Dendritic cell treated with granulocyte-macrophage colony-stimulating factor and Interleukin-4, amounts not matched to agents 40 ng/mL and 50 ng/mL, for 4 days (primary cell): ENCODE data around the gene RNF26.

ENCODE experiments used
- H3K27ac Mint-ChIP-seq: one replicate; pipeline ENCODE4 v1.8.0; 2022; ENCODE audit warnings: mild to moderate bottlenecking, mixed read lengths
- H3K27me3 Mint-ChIP-seq: one replicate; pipeline ENCODE4 v1.8.0; 2022; ENCODE audit warnings: mild to moderate bottlenecking, mixed read lengths
- H3K36me3 Mint-ChIP-seq: one replicate; pipeline ENCODE4 v1.8.0; 2022; ENCODE audit warnings: low read depth, mixed read lengths
- H3K4me1 Mint-ChIP-seq: one replicate; pipeline ENCODE4 v1.8.0; 2022; ENCODE audit warnings: low read depth, mixed read lengths
- H3K4me3 Mint-ChIP-seq: one replicate; pipeline ENCODE4 v1.8.0; 2022; ENCODE audit warnings: mild to moderate bottlenecking, moderate library complexity, mixed read lengths
- H3K9me3 Mint-ChIP-seq: one replicate; pipeline ENCODE4 v1.8.0; 2022; ENCODE audit warnings: mixed read lengths
- intact Hi-C: fragments of 100-400 bp; cut with micrococcal nuclease; formaldehyde crosslinking; loops from one replicate; pipeline ENCODE4 v1.15.0; 2022

The RNF26 gene

DNA sequence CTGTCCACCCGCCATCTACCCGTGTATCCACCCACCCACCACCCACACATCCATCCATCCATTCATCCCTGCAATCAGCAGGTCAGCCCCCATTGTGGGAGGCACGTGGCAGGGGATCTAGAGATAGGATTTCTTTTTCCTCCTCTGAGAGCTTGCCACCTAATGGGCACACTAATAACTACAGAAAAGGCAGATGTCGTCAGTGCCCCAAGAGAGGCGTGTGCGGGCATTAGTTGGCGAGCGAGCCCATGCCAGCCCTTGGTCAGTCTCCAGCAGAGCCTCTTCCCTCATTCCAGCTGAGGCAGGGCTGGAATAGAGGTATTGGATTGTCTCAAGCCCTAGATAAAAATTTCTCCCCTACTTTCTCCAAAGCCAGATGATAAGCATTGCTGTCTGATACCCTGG is 37.5 kb downstream of the RNF26 start:
- H3K27ac Mint-ChIP-seq = no peak overlapping the region
- H3K4me3 Mint-ChIP-seq = no peak overlapping the region
- no peaks in the 10 kb centered on the region for H3K9me3 Mint-ChIP-seq
- H3K27me3 Mint-ChIP-seq = peaks cover 36% of the 10 kb centered on the region
- no peaks in the 10 kb centered on the region for H3K36me3 Mint-ChIP-seq
- intact Hi-C loops = no loop called here
- H3K4me1 Mint-ChIP-seq = peaks cover 6% of the 10 kb centered on the region

DNA sequence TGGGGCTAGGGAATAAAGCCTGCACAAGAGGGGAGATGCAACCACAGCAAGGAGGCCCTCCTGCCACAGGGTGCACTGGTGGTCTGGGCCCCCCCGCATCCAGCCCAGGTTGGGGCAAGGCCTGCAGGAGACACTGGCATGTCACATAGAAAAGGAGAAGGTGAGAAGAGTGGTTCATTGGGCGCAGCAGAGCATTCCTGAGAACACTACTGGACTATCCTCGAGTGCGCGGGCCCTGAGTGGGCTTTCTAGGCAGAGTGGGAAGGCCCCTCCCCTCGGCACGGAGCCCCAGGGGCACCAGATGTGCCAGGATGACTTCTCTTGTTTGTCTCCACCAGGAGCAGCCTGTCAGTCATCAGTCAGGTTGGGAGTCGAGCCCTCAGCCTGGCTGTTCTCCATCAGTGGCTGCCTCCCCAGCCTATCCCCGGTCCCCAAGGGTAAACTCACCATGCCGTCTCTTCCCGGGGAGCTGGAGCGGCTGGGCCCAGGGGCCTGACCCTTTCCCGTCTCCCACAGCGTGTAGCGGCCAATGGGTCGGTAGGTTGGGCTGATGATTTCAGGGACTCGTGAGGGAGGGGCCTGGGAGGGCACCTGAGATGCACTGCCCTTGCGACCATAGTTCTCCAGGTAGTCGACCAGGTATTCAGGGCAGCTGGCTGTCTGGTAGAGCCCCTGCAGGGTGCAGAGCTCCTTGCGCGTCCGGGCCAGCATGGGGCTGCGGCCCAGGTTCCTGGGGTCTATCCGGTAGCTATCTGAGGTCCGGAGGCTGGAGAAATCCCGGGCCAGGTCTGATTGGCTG is 38.1 kb downstream of the RNF26 start:
- Mint-ChIP-seq H3K9me3 (no peaks in the 10 kb centered on the region), H3K27ac (no peak overlapping the region), H3K4me3 (no peak overlapping the region), H3K36me3 (no peaks in the 10 kb centered on the region), H3K27me3 (peaks cover 32% of the 10 kb centered on the region), H3K4me1 (peaks cover 6% of the 10 kb centered on the region)
- intact Hi-C loops = no loop called here

DNA sequence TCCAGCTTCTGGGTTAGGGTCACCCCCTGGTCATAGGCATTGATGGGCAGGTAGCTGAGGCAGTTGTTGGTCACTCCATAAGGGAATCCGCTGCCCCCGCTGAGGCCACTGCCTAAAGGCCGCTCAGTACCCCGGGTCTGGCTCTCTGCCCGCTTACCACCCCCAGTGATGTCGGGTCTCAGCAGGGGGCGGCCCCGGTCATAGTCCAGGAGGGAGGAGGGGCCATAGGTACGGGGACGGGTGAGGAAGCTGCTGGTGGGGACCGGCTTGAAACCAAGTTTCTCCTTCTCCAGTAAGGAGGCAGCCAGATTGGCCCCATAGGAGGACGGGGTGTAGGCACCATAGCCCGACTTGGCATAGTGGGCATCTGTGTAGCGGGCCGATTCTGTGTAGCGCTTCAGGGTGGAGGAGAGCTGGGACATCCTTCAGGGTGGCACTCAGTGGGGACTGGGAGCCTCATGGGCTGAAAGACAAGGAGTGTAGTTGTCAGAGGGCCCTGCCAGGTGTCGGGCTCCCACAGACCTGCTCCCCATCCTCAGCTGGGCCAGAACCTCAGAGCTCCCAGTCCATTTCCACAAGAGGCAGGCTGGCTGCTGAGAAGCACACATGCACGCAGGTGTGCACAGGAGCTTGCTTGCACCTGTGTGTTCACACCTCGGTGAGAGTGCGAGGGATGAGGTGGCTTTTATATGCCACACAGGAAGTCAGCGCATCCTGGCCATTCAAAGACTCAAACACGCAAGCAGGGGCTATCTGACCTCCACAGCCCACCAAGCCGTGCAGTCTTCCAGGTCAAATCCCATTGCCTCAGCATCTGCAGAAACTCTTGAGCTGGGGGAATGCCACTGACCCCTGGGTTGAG is 39.0 kb downstream of the RNF26 start:
- H3K36me3 Mint-ChIP-seq = no peaks in the 10 kb centered on the region
- intact Hi-C loops = no loop called here
- H3K4me3 Mint-ChIP-seq = no peak overlapping the region
- H3K9me3 Mint-ChIP-seq = no peaks in the 10 kb centered on the region
- no peak overlapping the region for H3K27ac Mint-ChIP-seq
- H3K4me1 Mint-ChIP-seq = no peaks in the 10 kb centered on the region
- peaks cover 26% of the 10 kb centered on the region for H3K27me3 Mint-ChIP-seq

DNA sequence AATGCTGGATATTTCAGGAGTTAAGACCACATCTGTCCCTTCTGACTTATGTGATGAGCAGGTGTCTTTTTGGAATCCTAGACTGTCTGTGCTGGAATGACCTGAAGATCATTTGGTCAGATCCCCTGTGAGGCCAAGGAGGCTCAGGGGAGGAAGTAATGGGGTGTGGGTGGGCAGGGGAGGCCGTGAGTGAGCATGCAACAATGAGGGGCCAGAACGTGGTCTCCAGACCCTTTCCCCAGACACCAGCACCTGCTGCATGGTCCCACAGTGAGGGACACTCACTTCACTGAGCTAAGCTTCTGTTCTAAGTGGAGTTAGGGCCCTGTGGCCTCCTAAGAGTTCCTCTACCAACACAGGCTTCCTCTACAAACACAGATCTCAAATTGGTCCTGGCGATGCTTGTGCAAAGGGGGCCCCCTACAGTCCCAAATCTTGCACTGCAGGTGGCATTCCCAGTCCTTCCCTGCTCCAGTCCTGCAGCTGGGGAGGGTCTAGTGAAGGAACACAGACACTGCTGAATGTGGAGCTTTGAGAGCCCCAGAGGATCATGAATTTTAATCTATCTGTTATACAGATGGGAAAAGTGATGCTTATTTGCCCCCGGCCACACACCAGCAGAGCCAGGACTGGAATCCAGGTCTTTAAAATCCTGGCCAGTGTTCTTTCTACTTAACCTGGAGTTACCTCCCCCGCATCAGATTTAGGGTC is 39.7 kb downstream of the RNF26 start:
- no peaks in the 10 kb centered on the region for H3K36me3 Mint-ChIP-seq
- no peak overlapping the region for H3K27ac Mint-ChIP-seq
- H3K27me3 Mint-ChIP-seq = peaks cover 23% of the 10 kb centered on the region
- intact Hi-C loops = loop anchor here (1.0 kb wide), 1 partner anchor 18 kb away; no protein-coding TSS in a partner anchor
- no peaks in the 10 kb centered on the region for H3K9me3 Mint-ChIP-seq
- no peaks in the 10 kb centered on the region for H3K4me1 Mint-ChIP-seq
- H3K4me3 Mint-ChIP-seq = no peak overlapping the region

DNA sequence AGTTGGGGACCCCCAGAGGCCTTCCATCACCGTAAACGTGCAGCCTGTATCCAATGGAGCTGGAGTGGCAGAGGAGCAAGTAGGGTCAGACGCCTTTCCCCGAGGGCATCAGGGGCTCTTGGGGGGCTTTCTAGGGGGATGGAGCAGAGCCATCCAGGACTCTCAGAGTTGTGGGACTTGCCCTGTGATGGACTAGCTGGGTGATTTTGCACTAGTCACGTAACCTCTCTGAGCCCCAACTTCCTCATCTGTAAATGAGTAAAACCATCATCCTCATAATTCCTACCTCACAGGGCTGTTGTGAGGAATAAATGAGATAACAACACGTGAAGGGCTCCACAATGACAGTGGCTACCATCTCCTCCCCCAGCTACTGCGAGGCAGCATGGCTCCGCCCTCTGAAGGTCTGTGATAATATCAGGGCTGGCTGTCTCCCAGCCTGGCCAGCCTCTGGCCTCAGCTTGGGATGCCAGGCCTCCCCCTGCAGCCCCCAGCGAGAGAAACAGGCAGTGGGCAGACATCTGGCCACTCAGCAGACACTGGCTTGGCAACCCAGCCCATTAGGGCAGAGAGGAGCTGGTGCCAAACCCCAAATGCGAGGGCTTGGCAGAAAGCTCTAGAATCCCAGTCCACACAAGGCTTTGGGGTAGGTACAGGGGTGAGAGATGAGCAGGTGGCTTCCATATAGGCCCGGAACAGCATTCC is 40.5 kb downstream of the RNF26 start:
- Mint-ChIP-seq H3K27ac (no peak overlapping the region), H3K27me3 (peaks cover 21% of the 10 kb centered on the region), H3K4me3 (no peak overlapping the region), H3K9me3 (no peaks in the 10 kb centered on the region), H3K36me3 (no peaks in the 10 kb centered on the region), H3K4me1 (no peaks in the 10 kb centered on the region)
- intact Hi-C loops = loop anchor here (1.0 kb wide), 1 partner anchor 18 kb away; no protein-coding TSS in a partner anchor

DNA sequence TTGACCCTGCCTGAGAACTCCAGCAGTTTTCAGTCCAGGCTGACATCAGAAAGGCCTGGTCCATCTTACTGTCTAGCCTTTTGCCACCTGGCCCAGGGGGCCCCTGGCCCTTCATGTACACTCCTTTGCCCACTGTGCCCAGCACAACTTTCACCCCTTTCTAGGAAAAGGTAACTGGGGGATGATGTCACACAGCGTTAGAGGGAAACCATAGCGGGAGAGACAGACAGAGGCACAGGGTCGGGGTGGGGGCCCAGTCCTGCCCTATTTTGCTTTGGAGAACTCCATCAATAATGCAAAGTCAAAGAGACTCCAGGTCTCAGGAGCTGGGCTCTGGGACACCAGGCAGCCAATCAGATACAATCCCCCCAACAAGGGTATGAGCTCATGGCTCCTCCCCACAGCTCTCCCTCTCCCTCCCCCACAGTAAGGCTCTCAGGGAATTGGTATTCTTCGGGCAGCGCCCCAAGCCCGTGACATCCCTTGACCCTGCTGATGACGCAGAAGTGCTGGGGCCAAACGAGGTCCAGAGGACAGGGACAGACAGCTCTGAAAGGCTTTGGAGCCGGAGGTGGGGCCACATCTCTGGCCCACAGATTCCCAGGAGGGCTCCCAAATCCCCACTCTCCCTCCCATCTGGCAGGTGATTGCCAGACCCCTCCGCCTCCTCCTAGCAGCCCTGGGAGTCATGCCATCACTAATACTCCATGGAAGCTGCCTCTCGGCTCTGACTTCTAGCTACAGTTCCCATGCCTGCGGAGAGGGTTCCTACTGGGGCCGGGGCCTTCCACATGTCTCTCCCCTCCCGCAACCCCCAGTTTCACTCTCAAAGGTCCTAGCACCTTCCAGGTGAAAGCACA is 41.2 kb downstream of the RNF26 start:
- intact Hi-C loops = no loop called here
- H3K4me1 Mint-ChIP-seq = no peaks in the 10 kb centered on the region
- H3K4me3 Mint-ChIP-seq = no peak overlapping the region
- no peak overlapping the region for H3K27ac Mint-ChIP-seq
- no peaks in the 10 kb centered on the region for H3K9me3 Mint-ChIP-seq
- peaks cover 17% of the 10 kb centered on the region for H3K27me3 Mint-ChIP-seq
- H3K36me3 Mint-ChIP-seq = no peaks in the 10 kb centered on the region

DNA sequence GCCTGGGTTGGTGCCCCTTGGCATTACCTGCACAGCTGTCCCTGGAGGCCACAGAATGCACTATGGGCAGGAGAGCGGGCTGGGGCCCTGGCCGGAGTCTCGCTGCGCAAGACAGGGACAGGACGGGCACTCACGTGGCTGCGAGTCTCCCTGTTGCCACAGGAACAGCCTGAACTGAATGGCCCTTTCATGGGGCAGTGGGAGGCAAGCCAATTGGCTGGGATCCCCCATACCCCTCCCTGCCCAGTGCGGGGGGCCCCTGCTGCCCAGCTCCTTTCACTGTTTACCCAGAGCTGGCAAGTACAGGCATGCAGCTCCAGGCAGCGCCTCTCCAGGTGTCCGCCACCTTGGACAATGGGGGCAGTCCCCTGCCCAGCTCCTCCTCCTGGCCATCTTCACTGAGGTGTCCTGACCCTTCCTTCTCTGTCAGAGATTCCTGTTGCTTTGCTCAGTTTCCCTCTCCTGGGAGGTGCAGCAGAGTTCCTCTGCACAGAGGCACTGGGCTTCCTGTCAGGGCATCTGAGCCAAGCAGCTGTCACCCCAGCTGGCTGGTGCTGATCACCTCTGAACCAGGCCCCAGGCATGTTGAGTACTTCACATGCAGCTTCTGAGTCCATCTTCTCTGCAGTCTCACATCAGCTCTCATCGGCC is 42.0 kb downstream of the RNF26 start:
- no peaks in the 10 kb centered on the region for H3K4me1 Mint-ChIP-seq
- intact Hi-C loops = no loop called here
- H3K9me3 Mint-ChIP-seq = no peaks in the 10 kb centered on the region
- no peak overlapping the region for H3K27ac Mint-ChIP-seq
- no peak overlapping the region for H3K4me3 Mint-ChIP-seq
- H3K36me3 Mint-ChIP-seq = no peaks in the 10 kb centered on the region
- H3K27me3 Mint-ChIP-seq = peaks cover 20% of the 10 kb centered on the region

DNA sequence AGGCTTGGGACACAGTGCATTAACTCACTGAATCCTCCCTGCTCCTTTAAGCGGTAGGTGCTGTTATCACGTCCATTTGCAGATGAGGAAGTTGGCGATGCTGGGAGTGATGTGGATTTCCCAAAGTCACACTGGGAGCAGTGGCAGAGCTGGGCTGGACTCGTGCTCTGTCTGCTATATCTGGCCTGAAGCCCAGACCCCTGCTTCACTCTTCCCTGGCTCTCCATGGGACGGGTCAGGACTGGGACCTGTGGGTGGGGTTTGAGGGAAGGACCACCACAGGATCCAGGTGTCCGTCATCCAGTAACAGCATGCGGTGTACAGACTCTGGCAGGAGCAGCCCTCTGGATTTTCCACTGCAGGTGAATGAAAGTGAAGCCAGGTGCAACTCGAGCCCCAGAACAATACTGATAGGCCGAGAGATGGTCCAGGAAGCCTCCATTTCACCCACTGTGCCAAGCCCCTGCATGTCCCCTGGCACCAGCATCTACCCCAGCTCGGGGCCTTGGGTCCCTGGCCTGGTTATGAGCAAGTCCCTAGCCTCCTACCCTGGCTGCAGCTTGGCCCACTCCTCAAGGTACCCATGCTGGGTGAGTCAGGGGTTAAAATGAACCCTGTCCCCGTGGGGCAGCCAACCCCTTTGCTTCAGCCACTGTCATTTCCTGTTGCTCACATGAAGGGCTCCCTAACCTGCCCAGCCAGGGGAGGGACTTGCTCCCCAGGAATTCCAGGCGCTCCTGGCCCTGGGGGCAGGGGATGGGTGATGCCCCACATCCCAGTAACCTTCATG is 43.0 kb downstream of the RNF26 start:
- no peak overlapping the region for H3K4me3 Mint-ChIP-seq
- intact Hi-C loops = no loop called here
- peaks cover 23% of the 10 kb centered on the region for H3K27me3 Mint-ChIP-seq
- H3K9me3 Mint-ChIP-seq = no peaks in the 10 kb centered on the region
- no peaks in the 10 kb centered on the region for H3K36me3 Mint-ChIP-seq
- no peak overlapping the region for H3K27ac Mint-ChIP-seq
- no peaks in the 10 kb centered on the region for H3K4me1 Mint-ChIP-seq

DNA sequence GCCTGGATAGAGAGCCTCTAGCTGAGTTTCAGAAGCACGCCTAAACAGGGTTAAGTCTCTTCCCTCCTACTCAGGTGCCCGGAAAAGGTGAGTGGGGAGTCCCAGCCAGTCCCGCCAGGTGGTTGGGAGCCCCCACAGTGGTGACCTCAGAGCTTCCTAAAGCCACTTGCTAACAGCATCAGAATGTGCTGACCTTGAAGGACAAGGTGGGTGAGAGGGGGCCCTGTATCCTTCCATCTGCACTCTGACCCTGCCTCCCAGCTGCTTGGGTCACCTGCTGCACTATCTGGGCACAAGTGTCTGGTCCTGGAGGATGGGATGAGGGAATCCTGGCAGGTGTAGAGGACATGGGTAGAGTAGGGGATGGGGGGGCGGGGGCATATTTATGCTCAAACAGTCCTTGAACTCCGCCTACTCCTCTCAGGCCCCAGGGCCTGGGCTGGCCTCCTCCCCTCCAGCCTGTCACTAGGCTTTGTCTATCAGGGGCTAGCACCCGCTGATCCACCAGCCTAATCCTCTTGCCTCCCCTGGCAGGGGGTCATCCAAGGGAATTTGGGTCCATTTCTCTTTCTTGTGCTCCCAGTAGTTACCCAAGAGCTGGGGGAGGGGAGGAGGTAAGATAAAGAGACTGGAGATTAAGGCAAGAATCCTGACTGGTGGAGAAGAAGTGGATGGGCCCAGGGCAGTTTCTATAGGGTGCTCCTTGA is 43.8 kb downstream of the RNF26 start:
- H3K36me3 Mint-ChIP-seq = no peaks in the 10 kb centered on the region
- no peaks in the 10 kb centered on the region for H3K9me3 Mint-ChIP-seq
- no peaks in the 10 kb centered on the region for H3K4me1 Mint-ChIP-seq
- no peak overlapping the region for H3K4me3 Mint-ChIP-seq
- H3K27me3 Mint-ChIP-seq = peaks cover 23% of the 10 kb centered on the region
- intact Hi-C loops = no loop called here
- no peak overlapping the region for H3K27ac Mint-ChIP-seq

DNA sequence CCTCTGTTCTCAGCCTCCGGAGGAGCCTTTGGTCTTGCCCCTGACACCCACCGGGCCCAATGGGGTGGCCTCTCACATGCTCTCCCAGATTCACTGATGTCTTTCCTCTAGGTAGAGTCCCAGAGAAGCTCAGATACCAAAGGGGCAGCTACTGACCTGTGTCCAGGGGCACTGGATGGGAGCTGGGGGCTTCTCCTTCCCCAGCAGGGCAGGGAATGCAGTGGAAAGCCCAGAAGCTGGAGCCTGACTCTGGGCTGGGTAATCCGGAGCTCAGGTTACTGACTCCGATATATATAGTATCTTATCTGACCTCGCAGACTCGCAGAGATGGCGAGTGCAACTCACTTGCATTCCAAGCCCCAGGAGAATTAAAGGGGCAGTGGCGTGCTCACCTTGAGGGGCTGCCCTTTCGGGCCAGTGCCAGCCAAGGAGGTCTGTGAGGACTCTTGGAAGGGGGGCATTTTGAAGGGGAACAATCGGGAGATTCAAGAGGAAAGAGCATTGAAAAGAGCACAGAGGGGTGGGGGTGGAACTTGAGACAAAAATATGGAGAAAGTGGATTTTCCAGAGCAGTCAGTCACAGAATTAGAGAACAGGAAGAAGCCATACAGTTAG is 44.6 kb downstream of the RNF26 start:
- H3K27ac Mint-ChIP-seq = no peak overlapping the region
- intact Hi-C loops = no loop called here
- H3K4me1 Mint-ChIP-seq = no peaks in the 10 kb centered on the region
- H3K27me3 Mint-ChIP-seq = peaks cover 23% of the 10 kb centered on the region
- no peak overlapping the region for H3K4me3 Mint-ChIP-seq
- no peaks in the 10 kb centered on the region for H3K9me3 Mint-ChIP-seq
- H3K36me3 Mint-ChIP-seq = no peaks in the 10 kb centered on the region

DNA sequence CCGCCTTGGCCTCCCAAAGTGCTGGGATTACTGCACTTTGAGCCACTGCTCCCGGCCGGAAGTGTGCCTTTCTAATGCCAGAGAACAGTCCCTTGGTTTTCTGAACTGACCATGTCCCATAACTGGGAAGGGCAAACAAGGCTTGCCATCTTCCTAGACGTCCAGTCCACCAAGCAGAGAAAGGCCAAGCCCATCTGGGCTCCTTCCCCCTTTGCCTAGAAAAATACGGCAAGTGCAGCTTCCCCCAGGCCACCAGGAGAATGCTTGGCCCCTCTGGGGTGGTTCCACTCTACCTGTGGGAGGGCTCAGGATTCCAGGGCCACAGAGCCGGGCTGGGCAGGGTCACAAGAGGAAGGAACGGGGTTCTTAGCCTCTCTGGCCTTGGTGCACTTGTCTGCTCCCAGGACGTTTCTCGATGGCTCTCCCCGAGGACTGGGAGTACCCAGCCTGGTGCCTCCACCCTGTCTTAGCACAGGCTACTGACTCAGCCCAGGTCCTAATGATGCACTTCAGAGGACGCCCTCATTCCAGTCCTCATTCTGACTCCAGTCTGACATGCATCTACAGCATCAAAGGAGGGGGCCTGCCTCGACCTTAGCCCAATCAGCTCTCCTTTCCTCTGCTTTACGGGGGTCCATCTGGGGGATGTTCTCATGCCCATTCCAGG is 46.0 kb downstream of the RNF26 start:
- H3K27me3 Mint-ChIP-seq = peaks cover 23% of the 10 kb centered on the region
- intact Hi-C loops = no loop called here
- no peaks in the 10 kb centered on the region for H3K9me3 Mint-ChIP-seq
- no peak overlapping the region for H3K27ac Mint-ChIP-seq
- H3K36me3 Mint-ChIP-seq = no peaks in the 10 kb centered on the region
- H3K4me3 Mint-ChIP-seq = no peak overlapping the region
- H3K4me1 Mint-ChIP-seq = no peaks in the 10 kb centered on the region
